Brain pericyte (primary cell): ENCODE results near the gene A2M.
A peak's percentile ranks its signal among the peaks of the same experiment; 100 is the strongest.

Experiments used
- DNase-seq: peaks from one replicate; pipeline ENCODE4 v3.0.0-alpha.2; 2012; ENCODE audit warnings: low read depth, low spot score

The A2M gene

GRCh38 chr12:9073076-9073475 is 42.6 kb downstream of the A2M start:
- DNase-seq: no peak

- DNase-seq: no peak
Measured at GRCh38 chr12:9072481-9073038, 43.2 kb downstream of the A2M start.

GRCh38 chr12:9071969-9072368 is 43.8 kb downstream of the A2M start:
- DNase-seq: no peak

DNA sequence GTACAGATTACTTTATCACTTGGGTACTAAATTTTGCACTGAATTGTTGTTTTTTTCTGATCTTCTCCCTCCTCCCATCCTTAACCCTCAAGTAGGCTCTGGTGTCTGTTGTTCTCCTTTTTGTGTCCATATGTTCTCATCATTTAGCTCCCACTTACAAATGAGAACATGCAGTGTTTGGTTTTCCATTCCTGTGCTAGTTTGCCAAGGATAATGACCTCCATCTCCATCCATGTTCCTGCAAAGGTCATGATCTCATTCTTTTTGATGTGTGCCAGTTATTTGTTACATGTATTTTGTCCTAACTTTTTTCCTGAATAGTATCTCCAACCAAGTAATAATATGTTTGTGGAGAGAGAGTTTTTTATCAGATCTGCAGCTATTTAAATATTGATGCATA is 44.2 kb downstream of the A2M start:
- DNase-seq: no peak

DNA sequence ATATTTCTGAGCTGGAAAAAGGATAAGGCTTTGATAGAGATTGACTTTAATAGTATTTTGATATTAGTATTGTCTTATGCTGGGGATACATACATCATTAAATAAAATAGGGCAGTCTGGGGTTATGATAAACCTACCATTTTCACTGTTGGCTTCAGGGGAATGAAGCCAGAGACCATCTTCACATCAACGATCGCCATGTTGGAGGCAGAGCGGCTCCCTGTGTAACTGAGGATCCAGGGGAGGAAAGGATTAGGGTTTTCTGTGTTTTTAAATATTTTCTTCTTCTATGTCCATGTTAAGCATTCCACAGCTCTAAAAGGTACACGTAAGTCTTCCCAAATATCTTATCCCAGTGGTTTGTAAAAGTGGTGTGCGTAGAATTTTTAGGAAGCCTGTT is 45.4 kb downstream of the A2M start:
- no peak for DNase-seq

- no peak for DNase-seq
Measured at GRCh38 chr12:9068600-9068999, 47.1 kb downstream of the A2M start.

GRCh38 chr12:9068086-9068485 is 47.6 kb downstream of the A2M start:
- DNase-seq: no peak

DNA sequence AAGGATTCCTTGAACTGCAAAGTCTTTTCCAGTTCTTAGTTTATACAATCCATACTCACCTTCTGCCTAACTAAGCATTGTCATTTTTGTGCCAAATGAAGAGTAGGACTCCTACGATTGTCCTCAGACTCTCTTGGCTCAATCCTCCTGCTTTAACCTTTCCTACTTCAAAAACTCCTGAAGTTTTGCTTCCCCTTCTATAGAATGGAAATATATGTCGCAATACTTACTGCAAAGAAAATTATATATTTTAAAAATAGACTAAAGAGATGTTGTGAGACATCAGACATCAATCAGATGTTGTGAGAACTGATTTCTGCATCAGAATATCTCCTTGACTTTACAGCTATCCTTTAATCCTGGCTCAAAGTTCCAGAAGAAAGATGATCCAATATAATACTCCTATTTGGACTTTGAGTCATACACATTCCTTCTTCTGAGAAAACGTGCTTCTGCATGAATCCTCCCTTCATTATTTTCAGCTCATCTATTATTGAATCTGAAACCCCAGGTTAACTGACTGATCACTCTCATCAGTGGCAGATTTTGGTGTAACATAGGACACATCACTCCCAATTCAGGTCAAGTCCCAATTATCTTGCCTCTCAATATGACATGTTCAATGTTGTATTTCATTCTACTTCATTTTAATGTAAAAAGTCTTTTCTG is 48.8 kb downstream of the A2M start:
- no peak for DNase-seq

GRCh38 chr12:9066183-9066623 is 49.5 kb downstream of the A2M start:
- DNase-seq: no peak

GRCh38 chr12:9065607-9065856 is 50.2 kb downstream of the A2M start:
- DNase-seq: no peak

DNA sequence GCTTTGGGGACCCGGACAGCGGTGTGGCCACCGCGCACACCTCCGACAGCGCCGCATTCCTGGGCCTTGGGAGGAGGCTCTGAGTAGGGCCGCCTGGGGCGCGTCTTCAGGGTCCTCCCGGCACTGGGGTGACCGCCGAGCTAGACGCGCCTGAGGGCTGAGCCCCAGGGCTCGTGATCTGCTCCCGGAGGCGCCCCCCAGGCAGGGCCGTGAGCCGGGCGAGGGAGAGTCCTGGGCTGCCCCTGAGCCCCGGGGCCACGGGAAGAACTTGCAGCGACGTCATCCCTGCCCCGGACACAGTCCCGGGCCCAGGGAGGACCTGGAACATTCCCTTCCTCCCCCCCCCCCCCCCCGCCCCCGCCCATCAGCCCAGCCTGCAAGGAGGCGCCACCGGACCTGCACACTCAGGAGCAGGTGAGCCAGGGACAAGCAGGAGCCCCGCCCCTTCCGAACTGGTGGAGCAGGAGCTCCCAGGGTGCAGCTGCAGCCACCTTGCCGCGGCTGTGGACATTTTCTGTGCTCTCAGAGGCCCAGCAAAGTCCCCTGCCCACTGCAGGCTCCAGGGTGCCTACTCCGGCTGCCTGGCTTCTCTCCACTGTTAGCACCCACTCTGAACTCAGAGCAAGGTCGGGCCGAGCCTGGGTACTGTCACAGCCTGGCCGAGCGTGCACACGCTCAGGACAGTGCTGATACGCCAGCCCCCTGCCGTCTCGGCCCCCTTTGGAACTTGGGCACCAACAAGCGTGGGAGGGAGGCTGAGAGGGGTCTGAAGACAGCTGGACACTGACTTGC is 50.7 kb downstream of the A2M start:
- DNase-seq: no peak

DNA sequence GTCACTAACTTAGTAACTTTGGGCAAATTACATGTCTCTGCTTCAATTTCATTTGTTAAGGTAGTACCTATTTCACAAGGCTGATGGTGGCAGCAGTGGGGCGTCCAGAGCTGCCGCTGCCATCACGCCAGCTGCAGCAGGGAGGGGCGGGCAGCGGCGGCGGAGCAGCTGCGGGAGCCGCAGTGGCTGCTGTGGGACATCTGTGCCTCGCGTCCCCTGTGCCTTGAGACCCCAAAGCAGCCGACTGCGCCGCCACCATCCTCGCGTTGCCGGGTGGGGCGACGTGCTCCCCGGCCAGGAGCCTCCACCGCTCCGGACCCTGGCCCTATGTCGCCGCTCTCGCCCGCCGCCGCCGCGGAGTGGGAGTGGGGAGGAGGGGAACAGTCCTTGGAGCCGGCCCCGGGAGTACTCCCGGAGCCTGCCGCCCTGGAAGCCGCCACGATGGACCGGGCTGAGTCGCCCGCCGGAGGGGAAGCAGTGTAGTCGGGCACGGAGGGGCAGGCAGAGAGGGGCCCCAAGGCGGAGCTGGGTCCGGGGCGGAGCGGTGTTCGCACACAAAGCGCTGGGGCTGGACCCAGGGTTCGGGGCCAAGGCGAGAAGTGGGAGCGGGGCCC is 51.4 kb downstream of the A2M start:
- DNase-seq: peak; percentile 3

- no peak for DNase-seq
Measured at GRCh38 chr12:9052610-9053009, 63.1 kb downstream of the A2M start.

DNA sequence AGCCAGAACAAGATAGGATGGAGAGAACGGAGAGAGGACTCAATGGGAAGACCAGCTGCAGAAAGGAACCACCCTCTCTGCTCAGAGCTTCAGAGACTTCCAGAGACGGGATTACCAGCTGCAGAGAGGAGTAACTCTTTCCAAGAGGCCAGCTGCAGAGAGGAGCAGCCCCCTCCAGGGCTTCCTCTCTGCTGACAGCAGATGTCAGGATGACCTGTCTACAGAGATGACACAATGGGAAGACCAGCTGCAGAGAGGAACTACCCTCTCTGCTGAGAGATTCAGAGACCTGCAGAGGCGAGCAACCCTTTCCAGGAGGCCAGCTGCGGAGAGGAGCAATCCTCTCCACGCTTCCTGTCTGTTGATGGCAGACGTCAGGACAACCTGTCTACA is 64.6 kb downstream of the A2M start:
- no peak for DNase-seq

GRCh38 chr12:9050521-9051157 is 65.1 kb downstream of the A2M start:
- DNase-seq: no peak

DNA sequence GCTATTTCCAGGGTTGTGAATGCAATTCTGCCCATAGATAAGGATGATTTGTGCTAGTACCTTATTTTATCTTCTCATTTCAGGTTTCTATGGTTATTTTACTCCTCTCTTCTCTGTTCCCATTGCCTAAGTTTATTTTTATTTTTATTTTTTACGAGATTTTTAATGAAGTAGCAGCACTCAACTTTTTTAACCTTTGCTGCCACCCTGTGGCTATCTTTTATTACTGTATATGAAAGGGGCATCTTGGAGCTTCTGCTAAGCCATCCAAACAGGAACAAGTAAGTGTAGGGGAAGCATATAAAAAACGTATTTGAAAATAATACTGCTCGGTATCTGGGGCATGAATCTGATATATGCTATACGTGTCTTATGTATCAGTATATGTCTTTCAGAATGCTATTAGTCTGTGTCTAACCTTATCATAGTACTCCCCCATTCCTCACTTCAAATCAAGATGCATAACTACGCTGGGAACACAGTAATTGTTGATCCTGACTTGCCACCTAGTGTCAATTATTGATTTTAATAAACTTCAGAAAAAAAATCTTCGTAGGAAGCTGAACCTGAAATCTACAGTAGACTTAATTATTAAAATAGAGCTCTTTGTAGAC is 66.1 kb downstream of the A2M start:
- DNase-seq: no peak

- DNase-seq: no peak
Measured at GRCh38 chr12:9048930-9049329, 66.8 kb downstream of the A2M start.

- no peak for DNase-seq
Measured at GRCh38 chr12:9047105-9047504, 68.6 kb downstream of the A2M start.

DNA sequence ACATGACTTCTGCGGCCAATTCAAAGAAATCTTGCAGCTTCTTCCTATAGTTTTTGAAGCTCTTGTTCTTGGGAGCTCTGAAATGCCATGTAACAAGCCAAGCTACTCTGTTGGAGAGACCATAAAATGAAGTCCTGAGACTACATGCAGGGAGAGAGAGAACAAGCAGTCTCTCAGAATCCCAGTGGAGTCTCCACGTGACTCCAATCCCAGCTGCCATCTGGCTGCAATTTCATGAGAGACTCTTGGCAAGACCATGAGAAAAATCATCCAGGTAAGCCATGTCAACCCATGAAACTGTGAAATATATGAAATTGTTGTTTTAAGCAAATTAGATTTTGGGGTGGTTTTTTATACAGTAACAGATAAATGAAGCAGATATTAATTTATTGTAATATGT is 72.0 kb downstream of the A2M start:
- DNase-seq: no peak

DNA sequence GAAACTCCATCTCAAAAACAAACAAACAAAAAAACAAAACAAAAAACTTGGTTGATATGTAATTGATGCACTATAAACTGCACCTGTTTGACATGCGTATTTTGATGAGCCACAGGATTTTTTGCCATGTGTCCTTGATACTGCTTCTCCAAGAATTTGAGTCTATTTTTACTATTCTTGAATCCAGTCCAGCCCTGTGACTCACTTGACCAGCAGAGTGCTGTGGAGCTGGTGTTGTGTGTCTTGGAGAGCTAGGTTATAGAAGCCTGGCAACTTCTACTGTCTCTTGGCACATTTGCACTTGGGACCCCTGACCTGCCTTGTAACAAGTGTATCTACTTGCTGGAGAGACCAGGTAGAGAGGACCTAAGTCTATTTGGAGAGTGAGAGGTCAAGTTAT is 74.4 kb downstream of the A2M start:
- DNase-seq: no peak

- DNase-seq: no peak
Measured at GRCh38 chr12:9040484-9041186, 75.1 kb downstream of the A2M start.
